HCT116 (cell line): Measurements from ENCODE around the gene POLD1. TPM values are rescaled to one million over a fixed set of nuclear protein-coding genes. Genes with fewer than 3 reads are reported as not detected.

Experiments
- ATAC-seq: fragments of 200-7000 bp; cut with Tn5 transposase; 2 replicates; pipeline ENCODE4 v1.9.1; 2020; ENCODE audit warnings: mild to moderate bottlenecking, moderate library complexity
- BruUV-seq: library from RNA; stranded (reverse); fragments of 400-500 nt; replicated peaks from 2 replicates; lab custom pipeline; 2021; lab: Mats Ljungman, UMichigan
- CTCF ChIA-PET: fragments of 300-600 bp; sonication (Branson Sonifier 250); formaldehyde crosslinking; loops from one replicate; lab custom pipeline; 2021; ENCODE audit warnings: antibody characterized with exemption; lab: Charles Lee
- POLR2A ChIA-PET: fragments of 300-600, 350-600 bp; sonication (Branson Sonifier 250); formaldehyde crosslinking; loops from one replicate; lab custom pipeline; 2021; ENCODE audit warnings: antibody characterized with exemption; lab: Charles Lee
- RAD21 ChIA-PET, 2 experiments: fragments of 300-600 bp; sonication (Branson Sonifier 250); formaldehyde crosslinking; loops; one replicate each; lab custom pipeline; 2023; ENCODE audit warnings: low total read pairs in 2 of 2; ENCODE audit not compliant: uncharacterized antibody in 2 of 2, unreplicated experiment in 2 of 2, low non-redundant PET in 1 of 2; lab: Charles Lee
- DNase-seq: peaks from one replicate; pipeline ENCODE4 v3.0.0-alpha.2; 2010; ENCODE audit warnings: low read depth, low spot score
- H2AFZ ChIP-seq: fragments of 200-600 bp; shearing (Covaris generic), sonication (generic); 2 replicates; pipeline ENCODE4 v1.6.1; 2017; ENCODE audit warnings: low read depth, mixed run types, mixed read lengths, antibody characterized with exemption, low read length; ENCODE audit not compliant: poor library complexity, severe bottlenecking
- H3K27ac ChIP-seq: 2 replicates; pipeline ENCODE4 v1.5.1; 2012; ENCODE audit warnings: low read depth, low read length
- H3K27me3 ChIP-seq: fragments of 200-600 bp; sonication (generic); 2 replicates; pipeline ENCODE4 v1.6.1; 2016; ENCODE audit warnings: mixed run types, low read length, mixed read lengths; ENCODE audit not compliant: insufficient read depth
- H3K36me3 ChIP-seq, 2 experiments: fragments of 200-500 bp in 1 of 2; fragments of 200-600 bp in 1 of 2; sonication (Bioruptor generic) in 1 of 2; sonication (generic) in 1 of 2; 2 replicates each; pipeline versions ENCODE4 v1.5.1 to v1.6.1; 2014 to 2016; ENCODE audit warnings: low read length in 2 of 2, inconsistent platforms in 1 of 2, mixed read lengths in 1 of 2, mixed run types in 1 of 2; ENCODE audit not compliant: insufficient read depth in 2 of 2, control insufficient read depth in 1 of 2
- H3K4me1 ChIP-seq, 2 experiments: fragments of 200-600 bp in 1 of 2; sonication (generic) in 1 of 2; 2 replicates each; pipeline versions ENCODE4 v1.5.1 to v1.6.1; 2012 to 2017; ENCODE audit warnings: low read length in 2 of 2, inconsistent platforms in 1 of 2, mild to moderate bottlenecking in 1 of 2, mixed read lengths in 1 of 2, mixed run types in 1 of 2, moderate library complexity in 1 of 2; ENCODE audit not compliant: insufficient read depth in 2 of 2, control insufficient read depth in 1 of 2
- H3K4me2 ChIP-seq: fragments of 200-600 bp; sonication (generic); 2 replicates; pipeline ENCODE4 v1.6.1; 2017; ENCODE audit warnings: mixed run types, low read length, mixed read lengths
- H3K4me3 ChIP-seq, 2 experiments: fragments of 200-600 bp in 1 of 2; sonication (generic) in 1 of 2; replicated peaks in 1 of 2; 2 replicates each; pipeline ENCODE4 v1.5.1; 2011 to 2016; ENCODE audit warnings: low read length in 2 of 2, control low read depth in 1 of 2, low read depth in 1 of 2, mild to moderate bottlenecking in 1 of 2, mixed read lengths in 1 of 2, mixed run types in 1 of 2
- H3K79me2 ChIP-seq: fragments of 200-600 bp; sonication (generic); 2 replicates; pipeline ENCODE4 v1.6.1; 2017; ENCODE audit warnings: mild to moderate bottlenecking, mixed run types, low read length, moderate library complexity, mixed read lengths; ENCODE audit not compliant: insufficient read depth
- H3K9ac ChIP-seq: fragments of 200-600 bp; sonication (generic); 2 replicates; pipeline ENCODE4 v1.6.1; 2016; ENCODE audit warnings: low read length, mixed read lengths
- H3K9me2 ChIP-seq: fragments of 200-600 bp; sonication (generic), shearing (Covaris generic); 2 replicates; pipeline ENCODE4 v1.6.1; 2017; ENCODE audit warnings: mixed run types, mild to moderate bottlenecking, moderate library complexity; ENCODE audit not compliant: insufficient read depth
- H3K9me3 ChIP-seq, 2 experiments: fragments of 200-500 bp in 1 of 2; fragments of 200-600 bp in 1 of 2; sonication (Bioruptor generic) in 1 of 2; sonication (generic) in 1 of 2; 2 replicates each; pipeline ENCODE4 v1.6.1; 2014 to 2017; ENCODE audit warnings: low read length in 2 of 2, mixed read lengths in 2 of 2, inconsistent platforms in 1 of 2, low read depth in 1 of 2, mild to moderate bottlenecking in 1 of 2, mixed run types in 1 of 2, moderate library complexity in 1 of 2; ENCODE audit not compliant: control insufficient read depth in 1 of 2, insufficient read depth in 1 of 2
- H4K20me1 ChIP-seq: fragments of 200-600 bp; sonication (generic), shearing (Covaris generic); 2 replicates; pipeline ENCODE4 v1.6.1; 2017; ENCODE audit warnings: mixed run types, mild to moderate bottlenecking, moderate library complexity; ENCODE audit not compliant: insufficient read depth
- ATF3 ChIP-seq: IDR thresholded peaks from 2 replicates; pipeline ENCODE4 v1.6.1; 2012
- CTCF ChIP-seq, 3 experiments: fragments of 200-600 bp in 1 of 3; sonication (generic) in 1 of 3; IDR thresholded peaks in 2 of 3; conservative IDR thresholded peaks in 1 of 3; 2 replicates each; pipeline ENCODE4 v1.5.1; 2012 to 2017; ENCODE audit warnings: low read depth in 2 of 3, low read length in 2 of 3, antibody characterized with exemption in 1 of 3, borderline replicate concordance in 1 of 3, control low read depth in 1 of 3, mild to moderate bottlenecking in 1 of 3, mixed read lengths in 1 of 3, mixed run types in 1 of 3, moderate library complexity in 1 of 3; ENCODE audit not compliant: insufficient read depth in 1 of 3
- EGR1 ChIP-seq: IDR thresholded peaks from 2 replicates; pipeline ENCODE4 v1.6.1; 2012; ENCODE audit warnings: low read depth
- EZH2 ChIP-seq: fragments of 200-600 bp; sonication (generic); IDR thresholded peaks from 2 replicates; pipeline ENCODE4 v1.6.1; 2017; ENCODE audit warnings: antibody characterized with exemption, mixed run types
- EZH2phosphoT487 ChIP-seq: fragments of 200-600 bp; IDR thresholded peaks from 2 replicates; pipeline ENCODE4 v1.6.1; 2018; ENCODE audit warnings: antibody characterized with exemption, borderline replicate concordance
- FOSL1 ChIP-seq: IDR thresholded peaks from 2 replicates; pipeline ENCODE4 v1.6.1; 2012; ENCODE audit warnings: low read depth
- POLR2AphosphoS5 ChIP-seq: IDR thresholded peaks from 2 replicates; pipeline ENCODE4 v1.6.1; 2011; ENCODE audit warnings: mild to moderate bottlenecking, low read depth, low read length, moderate library complexity
- REST ChIP-seq: IDR thresholded peaks from 2 replicates; pipeline ENCODE4 v1.6.1; 2012; ENCODE audit warnings: low read depth
- SIN3A ChIP-seq: IDR thresholded peaks from 2 replicates; pipeline ENCODE4 v1.6.1; 2012; ENCODE audit warnings: low read depth
- SP1 ChIP-seq: IDR thresholded peaks from 2 replicates; pipeline ENCODE4 v1.6.1; 2012; ENCODE audit warnings: low read depth
- SRF ChIP-seq: IDR thresholded peaks from 2 replicates; pipeline ENCODE4 v1.6.1; 2012; ENCODE audit warnings: low read depth
- TCF7L2 ChIP-seq: IDR thresholded peaks from 2 replicates; pipeline ENCODE4 v1.7.0; 2011; ENCODE audit warnings: borderline replicate concordance, inconsistent platforms; ENCODE audit not compliant: insufficient read depth, insufficient read length; ENCODE audit errors: extremely low read depth
- YY1 ChIP-seq: IDR thresholded peaks from 2 replicates; pipeline ENCODE4 v1.6.1; 2011; ENCODE audit warnings: low read length, low read depth, moderate library complexity, mild to moderate bottlenecking; ENCODE audit not compliant: insufficient replicate concordance; ENCODE audit errors: extremely low read depth
- ZFX ChIP-seq: fragments of 450-650 bp; IDR thresholded peaks from 2 replicates; pipeline ENCODE4 v1.6.1; 2017
- ZNF274 ChIP-seq: fragments of 200-500 bp; sonication (Bioruptor generic); IDR thresholded peaks from 2 replicates; pipeline ENCODE4 v1.6.1; 2014; ENCODE audit warnings: mild to moderate bottlenecking, low read depth, low read length, inconsistent platforms
- intact Hi-C: fragments of 100-400 bp; cut with micrococcal nuclease; formaldehyde crosslinking; loops from 2 replicates; pipeline ENCODE4 v1.10.0; 2022
- total RNA-seq: library from RNA; stranded (reverse); gene quantifications from one replicate; pipeline ENCODE4 v1.2.1, GENCODE V29; 2021; ENCODE audit not compliant: unreplicated experiment
- TF ChIP-seq, protein P1 (sequence below): IDR thresholded peaks from 2 replicates; pipeline ENCODE4 v1.6.1; 2011; ENCODE audit warnings: mild to moderate bottlenecking, low read length, moderate library complexity; ENCODE audit not compliant: insufficient replicate concordance; ENCODE audit errors: extremely low read depth

Gene POLD1
- total RNA-seq, 1 experiment from 2014 or later = 122 TPM

DNA sequence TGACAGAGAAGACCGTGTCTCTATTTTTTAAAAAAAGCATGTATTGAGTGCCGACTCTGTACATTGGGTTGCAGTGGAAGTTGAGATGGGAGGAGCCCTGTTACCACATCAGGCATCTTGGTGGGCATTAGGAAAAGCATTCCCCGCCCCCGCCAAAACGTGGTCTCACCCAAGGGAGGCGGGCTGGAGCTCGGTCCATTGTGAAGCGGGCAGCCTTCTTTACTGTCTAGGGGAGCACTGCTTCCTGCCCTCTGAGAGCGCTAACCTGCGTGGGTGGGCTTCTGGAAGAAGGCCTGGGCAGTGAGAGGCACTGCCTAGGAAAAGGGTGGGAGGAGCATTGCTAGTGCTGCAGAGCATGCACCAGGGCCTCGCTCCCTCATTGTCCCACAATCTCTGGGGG is 4.0 kb upstream of the POLD1 start:
- BruUV-seq = no TSS peak
- DNase-seq (no peak), ATAC-seq (no peak)
- peaks cover 28 to 34% of the 10 kb centered on the region in 2 experiments for H3K36me3 ChIP-seq
- H3K9me3 ChIP-seq = no peaks in the 10 kb centered on the region
- H3K27ac ChIP-seq = no peak overlapping the region
- H3K79me2 ChIP-seq = peaks cover 24% of the 10 kb centered on the region
- CTCF ChIA-PET = no interaction called here
- intact Hi-C loops = no loop called here
- no peaks in the 10 kb centered on the region for H3K27me3 ChIP-seq
- H4K20me1 ChIP-seq = no peaks in the 10 kb centered on the region
- TF ChIP-seq ZNF274 (no peak), EZH2phosphoT487 (no peak), CTCF (IDR thresholded peaks at IDR 0.05 in 2 of 3, conservative IDR thresholded peaks at IDR 0.05 in 1 of 3; ENCODE audit: borderline replicate concordance in 1 of 3, insufficient read depth in 1 of 3, low read depth in 2 of 3, low read length in 2 of 3) (no peak), POLR2AphosphoS5 (no peak), ATF3 (no peak), YY1 (no peak), SRF (no peak), FOSL1 (no peak), REST (no peak), TCF7L2 (no peak), SP1 (no peak), EZH2 (no peak), EGR1 (no peak), SIN3A (no peak), ZFX (no peak)
- TF ChIP-seq, protein P1, sequence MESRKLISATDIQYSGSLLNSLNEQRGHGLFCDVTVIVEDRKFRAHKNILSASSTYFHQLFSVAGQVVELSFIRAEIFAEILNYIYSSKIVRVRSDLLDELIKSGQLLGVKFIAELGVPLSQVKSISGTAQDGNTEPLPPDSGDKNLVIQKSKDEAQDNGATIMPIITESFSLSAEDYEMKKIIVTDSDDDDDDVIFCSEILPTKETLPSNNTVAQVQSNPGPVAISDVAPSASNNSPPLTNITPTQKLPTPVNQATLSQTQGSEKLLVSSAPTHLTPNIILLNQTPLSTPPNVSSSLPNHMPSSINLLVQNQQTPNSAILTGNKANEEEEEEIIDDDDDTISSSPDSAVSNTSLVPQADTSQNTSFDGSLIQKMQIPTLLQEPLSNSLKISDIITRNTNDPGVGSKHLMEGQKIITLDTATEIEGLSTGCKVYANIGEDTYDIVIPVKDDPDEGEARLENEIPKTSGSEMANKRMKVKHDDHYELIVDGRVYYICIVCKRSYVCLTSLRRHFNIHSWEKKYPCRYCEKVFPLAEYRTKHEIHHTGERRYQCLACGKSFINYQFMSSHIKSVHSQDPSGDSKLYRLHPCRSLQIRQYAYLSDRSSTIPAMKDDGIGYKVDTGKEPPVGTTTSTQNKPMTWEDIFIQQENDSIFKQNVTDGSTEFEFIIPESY = no peak
- no peak overlapping the region for H3K4me3 ChIP-seq
- H3K9me2 ChIP-seq = no peaks in the 10 kb centered on the region
- H3K4me2 ChIP-seq = no peak overlapping the region
- H3K4me1 ChIP-seq = peaks cover 11 to 26% of the 10 kb centered on the region in 2 experiments; a peak in 3 of 4 replicates
- no peak overlapping the region for H2AFZ ChIP-seq
- RAD21 ChIA-PET = no interaction called here
- H3K9ac ChIP-seq = no peak overlapping the region
- POLR2A ChIA-PET = no interaction called here
